ENCODE data around the gene NBPF3.
"Not testable (repeated sequence)": the region's sequence is repeated elsewhere in the genome, so short reads cannot be mapped to it uniquely, and the experiment has no call there.

Gene NBPF3

GRCh38 chr1:21495225-21495820, 55.4 kb downstream of the NBPF3 start:
- DNase-seq = no peak

- DNase-seq = no peak
These were observed 56.1 kb downstream of the NBPF3 start for GRCh38 chr1:21496063-21496462.

- DNase-seq = no peak
These were observed 56.9 kb downstream of the NBPF3 start for GRCh38 chr1:21496886-21497285.

DNA sequence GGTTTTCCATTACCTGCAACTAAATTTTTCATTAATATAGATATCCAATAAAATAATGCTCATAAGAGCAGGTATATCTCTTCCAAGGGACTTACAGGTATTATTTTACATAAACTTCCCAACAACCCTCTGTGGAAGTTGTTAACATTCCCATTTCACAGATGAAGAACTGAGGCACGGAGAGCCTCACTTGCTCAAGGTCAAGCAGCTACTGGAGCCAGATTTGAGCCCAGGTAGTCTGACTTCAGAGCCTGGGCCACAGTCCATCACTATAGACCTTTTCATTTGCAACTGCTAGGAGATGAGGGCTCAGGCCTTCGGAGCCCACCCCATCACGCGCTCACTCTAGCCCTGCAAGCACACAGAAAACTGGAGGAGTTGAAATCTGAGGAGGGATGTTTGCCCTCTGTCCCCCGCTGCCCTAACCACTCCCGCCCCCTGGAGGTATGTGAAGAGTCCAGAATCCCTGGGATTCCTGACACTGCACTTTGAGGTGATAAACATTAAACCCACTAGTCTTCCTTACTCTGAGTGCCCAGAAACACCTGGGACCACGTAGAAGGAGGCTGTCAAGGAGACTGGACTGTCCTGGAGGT, 57.6 kb downstream of the NBPF3 start:
- DNase-seq = no peak

DNA sequence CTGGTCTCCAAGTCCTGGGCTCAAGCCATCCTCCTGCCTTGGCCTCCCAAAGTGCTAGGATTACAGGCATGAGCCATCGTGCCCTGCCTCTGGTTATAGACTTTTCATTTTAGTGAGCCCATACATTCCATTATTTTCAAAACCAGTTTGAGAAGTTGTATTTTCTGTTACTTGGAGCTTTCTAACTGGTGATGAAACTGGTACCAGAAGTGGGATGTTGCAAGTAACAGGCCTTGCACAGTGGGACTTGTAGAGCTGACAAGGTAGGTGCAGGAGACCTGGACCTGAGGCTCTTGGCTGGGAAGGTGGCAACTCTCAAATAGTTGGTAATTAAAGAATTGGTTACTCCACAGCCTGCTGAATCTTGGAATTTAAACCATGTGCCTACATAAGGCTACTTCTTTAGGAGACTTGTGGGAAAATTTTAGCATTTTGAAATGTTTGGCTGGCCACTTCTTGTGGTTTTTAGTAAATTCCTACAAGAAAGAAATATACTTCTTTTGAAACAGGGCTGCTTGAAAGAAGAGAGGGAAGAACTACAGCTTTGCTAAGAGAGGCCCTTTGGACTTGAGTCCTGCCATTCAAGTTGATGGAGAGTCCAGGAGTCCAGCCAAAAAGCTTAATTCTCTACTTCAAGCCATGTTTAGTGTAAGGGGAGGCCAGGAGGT, 59.5 kb downstream of the NBPF3 start:
- DNase-seq = no peak

DNA sequence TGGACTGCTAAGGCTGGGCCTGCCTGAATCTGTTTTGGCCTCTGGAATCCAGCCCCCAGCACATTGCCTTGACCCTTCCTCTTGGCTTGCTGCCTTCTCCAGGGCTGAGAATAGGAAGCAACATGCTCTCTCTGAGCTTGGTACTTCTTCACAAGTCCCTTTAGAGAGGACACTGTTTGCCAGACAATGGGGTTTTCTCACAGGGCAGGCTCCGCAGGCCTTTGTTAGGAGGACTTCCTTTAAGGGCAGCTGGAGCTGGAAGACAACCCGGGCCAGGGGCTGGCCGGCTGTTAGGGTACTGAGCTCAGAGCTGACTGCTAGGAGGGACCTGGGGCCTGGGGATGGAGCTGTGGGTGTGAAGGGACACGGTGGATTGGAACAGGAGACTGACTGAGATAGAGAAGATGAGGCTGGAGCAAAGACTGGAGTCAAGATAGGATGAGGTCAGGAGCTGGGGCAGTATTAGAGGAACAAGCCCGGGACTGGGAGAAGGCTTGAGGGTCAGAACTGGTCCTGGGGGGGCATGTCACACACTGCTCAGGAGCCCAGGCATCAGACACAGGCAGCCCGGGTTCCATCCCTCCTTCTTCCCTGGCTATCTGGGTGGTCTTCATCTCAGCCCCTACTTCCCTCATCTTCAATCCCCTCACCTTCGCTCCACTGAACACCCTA, 63.9 kb downstream of the NBPF3 start:
- DNase-seq = no peak

- DNase-seq = no peak
These were observed 66.9 kb downstream of the NBPF3 start for GRCh38 chr1:21506804-21507203.

DNA sequence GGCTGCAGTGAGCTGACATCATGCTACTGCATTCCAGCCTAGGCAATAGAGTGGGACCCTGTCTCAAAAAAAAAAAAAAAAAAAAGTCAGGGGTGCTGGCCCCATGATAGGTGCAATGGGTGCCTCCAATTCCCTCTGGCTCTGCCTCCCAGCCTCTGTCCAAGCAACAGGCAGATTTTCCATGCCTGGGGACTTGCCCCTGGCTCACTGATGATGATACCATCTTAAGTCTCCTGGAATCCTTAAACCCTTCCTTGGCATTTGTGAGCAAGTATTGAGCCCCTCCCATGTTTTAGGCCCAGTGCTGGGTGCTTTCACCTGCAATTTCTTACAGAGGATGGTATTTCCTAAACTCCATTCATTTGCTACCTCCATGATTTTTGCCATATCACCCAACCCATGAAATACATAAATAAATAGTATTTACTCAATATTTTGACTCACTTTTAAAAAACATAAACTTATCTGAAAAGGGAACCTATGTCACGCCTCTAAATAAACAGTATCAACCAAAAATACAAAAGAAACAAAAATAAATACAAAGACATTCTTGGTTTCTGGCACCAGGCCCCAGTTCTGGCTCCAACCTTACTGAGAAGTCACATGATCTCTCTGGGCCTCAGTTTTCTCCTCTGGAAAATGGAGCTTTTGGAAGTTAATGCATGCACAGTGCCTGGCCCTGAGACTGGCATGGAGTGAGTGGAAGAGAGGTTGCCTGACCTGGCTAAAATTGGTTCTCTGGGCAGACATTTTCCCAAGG, 67.8 kb downstream of the NBPF3 start:
- DNase-seq = no peak

GRCh38 chr1:21508580-21509350, 68.8 kb downstream of the NBPF3 start:
- DNase-seq = peak; percentile 75 to 83

DNA sequence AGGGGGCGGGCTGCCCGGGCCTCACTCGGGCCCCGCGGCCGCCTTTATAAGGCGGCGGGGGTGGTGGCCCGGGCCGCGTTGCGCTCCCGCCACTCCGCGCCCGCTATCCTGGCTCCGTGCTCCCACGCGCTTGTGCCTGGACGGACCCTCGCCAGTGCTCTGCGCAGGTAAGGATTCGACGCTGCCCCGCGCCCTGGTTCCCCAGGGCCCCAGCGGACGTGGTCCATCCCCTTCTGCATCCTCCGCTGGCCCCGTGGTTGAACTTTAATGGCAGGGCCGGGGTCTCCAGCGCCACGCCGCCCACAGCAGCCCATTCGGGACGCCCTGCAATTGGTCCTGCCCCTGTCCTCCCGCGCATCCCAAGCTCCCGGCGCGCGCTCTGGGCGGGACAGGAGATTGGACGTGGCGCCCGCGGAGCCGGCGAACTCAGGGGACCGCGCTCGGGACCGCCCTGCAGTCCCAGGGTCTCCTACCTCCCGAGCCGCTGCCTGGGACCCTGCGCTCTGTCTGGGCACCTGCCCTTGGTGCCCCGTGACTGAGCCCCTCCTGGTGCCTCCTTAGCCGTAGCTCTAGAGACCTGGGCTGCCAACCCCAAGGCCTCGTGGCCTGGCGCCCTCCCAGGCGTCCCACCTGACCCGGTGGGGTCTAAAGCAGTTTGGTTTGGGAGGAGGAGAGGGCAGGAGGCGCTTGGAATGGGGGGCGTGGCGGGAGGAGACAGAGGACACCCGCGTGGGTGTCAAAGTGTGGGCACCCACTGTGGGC, 69.6 kb downstream of the NBPF3 start, which contains the start of gene ALPL:
TSS of gene ALPL (plus strand) at position 73 of the 762 bp plus-strand sequence. CDS start 44,659 bp downstream, outside the sequence.
- no peak for DNase-seq

DNA sequence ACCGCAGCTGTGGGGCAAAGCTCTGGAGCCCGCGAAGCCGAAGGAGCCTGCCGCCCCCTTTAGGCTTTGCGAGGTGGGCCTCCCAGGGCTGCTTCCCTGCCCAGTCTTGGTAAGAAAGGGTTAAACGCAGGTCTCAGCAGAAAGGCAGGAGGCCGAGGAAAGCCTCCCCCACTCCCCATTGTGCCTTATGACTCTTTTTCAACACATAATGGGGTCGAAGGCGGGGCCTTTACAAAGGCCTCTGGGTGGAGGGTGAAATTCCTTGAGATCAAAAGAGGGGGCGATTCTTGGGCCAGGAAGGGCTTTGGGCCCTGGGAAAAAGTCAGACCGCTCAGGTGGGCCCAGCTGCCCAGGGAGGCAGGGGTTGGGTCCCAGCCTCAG, 70.2 kb downstream of the NBPF3 start:
- no peak for DNase-seq

- DNase-seq = no peak
These were observed 71.1 kb downstream of the NBPF3 start for GRCh38 chr1:21510885-21511578.

GRCh38 chr1:21511579-21512522, 71.9 kb downstream of the NBPF3 start:
- no peak for DNase-seq

GRCh38 chr1:21514245-21514644, 74.3 kb downstream of the NBPF3 start:
- DNase-seq = no peak

DNA sequence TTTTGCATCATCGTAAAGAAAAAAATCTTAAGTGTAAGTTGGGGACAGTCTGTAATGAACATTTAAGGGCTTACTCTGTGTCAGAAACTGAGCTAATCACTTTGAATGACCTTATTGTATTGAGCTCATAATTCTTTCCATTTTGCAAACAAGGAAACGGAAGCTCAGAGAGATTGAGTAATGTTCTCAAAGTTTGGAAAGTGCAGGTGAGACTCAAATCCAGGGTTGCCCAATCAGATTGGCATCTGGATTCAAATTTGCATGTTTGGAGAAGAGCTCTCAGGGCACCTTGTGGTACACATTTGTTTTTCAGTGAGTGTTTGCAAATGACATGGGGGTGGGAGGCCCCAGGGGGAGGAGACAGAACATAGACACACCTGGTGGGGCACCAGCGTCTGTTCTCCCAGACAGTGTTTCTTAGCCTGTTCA, 77.2 kb downstream of the NBPF3 start:
- DNase-seq = no peak

DNA sequence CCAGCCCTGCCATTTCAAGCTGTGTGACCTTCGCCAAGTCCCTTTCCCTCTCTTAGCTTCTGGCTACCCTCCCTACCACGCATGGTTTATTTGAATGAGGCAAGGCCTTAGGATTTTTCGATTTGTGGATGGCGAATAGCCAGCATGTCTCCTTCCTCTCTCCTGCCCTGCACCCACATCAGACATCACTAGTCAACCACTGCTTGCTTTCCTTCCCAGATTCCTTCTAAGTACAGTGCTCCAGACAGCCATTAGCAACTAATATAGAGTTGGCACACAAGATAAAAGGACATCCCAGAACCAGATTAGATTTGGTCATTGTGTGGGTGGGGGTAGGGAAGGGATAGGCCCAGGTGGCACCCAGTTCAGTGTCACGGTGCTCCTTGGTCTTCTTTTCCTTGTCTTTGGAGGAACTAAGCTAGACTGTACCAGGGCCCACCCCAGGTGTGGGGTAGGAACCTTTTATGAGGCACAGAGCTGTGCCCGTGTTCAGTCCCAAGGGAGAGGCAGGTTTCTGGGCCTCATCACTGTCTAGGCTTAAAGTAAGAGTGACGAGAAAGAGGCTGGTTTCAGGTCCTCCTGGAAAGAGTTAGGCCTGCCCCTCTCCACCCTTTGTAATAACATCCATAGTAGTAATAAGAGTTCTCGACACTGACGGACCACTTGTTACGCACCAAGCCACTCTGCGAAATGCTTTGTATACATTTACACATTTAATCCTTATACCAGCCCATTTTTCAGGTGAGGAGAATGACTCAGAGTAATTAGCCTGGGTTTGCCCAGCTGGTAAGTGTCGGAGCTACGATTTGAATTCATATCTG, 77.9 kb downstream of the NBPF3 start:
- DNase-seq = no peak

DNA sequence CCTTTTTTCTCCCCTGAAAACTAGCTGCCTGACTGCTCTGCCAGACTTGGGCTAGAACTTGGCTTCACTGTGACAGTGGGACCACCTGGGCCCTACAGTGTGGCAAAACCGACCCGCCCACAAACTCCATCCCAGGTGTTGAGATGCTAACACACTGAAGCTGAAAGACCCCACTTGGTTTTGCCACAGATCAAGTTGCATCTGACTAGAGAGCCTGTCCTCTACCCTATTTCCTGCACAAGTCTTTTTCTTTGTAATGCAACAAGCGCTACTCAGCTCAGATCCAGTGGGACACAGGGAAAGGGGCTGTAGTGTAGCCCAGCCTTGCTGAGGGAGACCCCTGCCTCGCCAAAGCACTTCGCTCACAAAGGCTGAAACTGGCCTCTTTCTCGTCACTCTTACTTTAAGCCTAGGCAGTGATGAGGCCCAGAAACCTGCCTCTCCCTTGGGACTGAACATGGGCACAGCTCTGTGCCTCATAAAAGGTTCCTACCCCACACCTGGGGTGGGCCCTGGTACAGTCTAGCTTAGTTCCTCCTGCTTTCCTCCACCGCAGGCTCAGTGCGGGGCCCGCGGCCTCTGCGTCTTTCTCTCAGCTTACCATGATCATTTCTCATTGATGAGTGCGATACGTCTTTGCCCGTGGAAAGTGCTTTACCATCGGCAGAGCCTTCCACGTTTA, 79.0 kb downstream of the NBPF3 start:
- no peak for DNase-seq

GRCh38 chr1:21519486-21520070, 79.6 kb downstream of the NBPF3 start:
- DNase-seq = not testable (repeated sequence)
